Measurements from ENCODE around the gene C17orf75. TPM values are rescaled to one million over a fixed set of nuclear protein-coding genes. Genes with fewer than 3 reads are reported as not detected.

Gene C17orf75
- total RNA-seq, 1 donor from 2014 or later: 22.6 TPM

GRCh38 chr17:32278815-32279214 is 63.2 kb downstream of the C17orf75 start:
- DNase-seq (ENCODE audit: low read depth, low spot score): no peak

Other genes with a start within 250 kb of the C17orf75 start
- 35.6 and 35.9 TPM in 2 replicates for gene RHOT1, start 199.7 kb downstream of the C17orf75 start, total RNA-seq
- gene RHBDL3, start 76.3 kb downstream of the C17orf75 start, total RNA-seq: under 0.01 and 0.14 TPM in 2 replicates
- gene ZNF207, start 8.0 kb upstream of the C17orf75 start, total RNA-seq: 114 and 146 TPM in 2 replicates
- gene PSMD11, start 102.3 kb upstream of the C17orf75 start, total RNA-seq: 144 and 208 TPM in 2 replicates
- 1.8 and 2.7 TPM in 2 replicates for gene CDK5R1, start 144.8 kb upstream of the C17orf75 start, total RNA-seq